HG03571 (cell line): ENCODE results near the gene PALM3.

ENCODE experiments used
- ATAC-seq: cut with Tn5 transposase; IDR thresholded peaks from one replicate; pipeline ENCODE4 v1.9.1; 2021; ENCODE audit not compliant: unreplicated experiment

PALM3 gene

GRCh38 chr19:14061751-14062557 is at the start of gene PALM3:
TSS of gene PALM3 (minus strand) at chr19:14062076. CDS start at chr19:14061980, 96 bp downstream.
- no peak for ATAC-seq

GRCh38 chr19:14111486-14111885 is 49.6 kb upstream of the PALM3 start:
- ATAC-seq, result no peak

GRCh38 chr19:14110650-14111049 is 48.8 kb upstream of the PALM3 start:
- ATAC-seq, result no peak

GRCh38 chr19:14107581-14108461 is 45.9 kb upstream of the PALM3 start:
- no peak for ATAC-seq

GRCh38 chr19:14106840-14107239 is 45.0 kb upstream of the PALM3 start:
- no peak for ATAC-seq

- ATAC-seq, result no peak
Observed at GRCh38 chr19:14105680-14106079, 43.8 kb upstream of the PALM3 start.

GRCh38 chr19:14103310-14103709 is 41.4 kb upstream of the PALM3 start:
- ATAC-seq, result no peak

GRCh38 chr19:14102756-14103155 is 40.9 kb upstream of the PALM3 start:
- ATAC-seq, result no peak

- no peak for ATAC-seq
Observed at GRCh38 chr19:14102102-14102696, 40.3 kb upstream of the PALM3 start.

GRCh38 chr19:14101003-14101545 is 39.2 kb upstream of the PALM3 start:
- ATAC-seq, result no peak

- no peak for ATAC-seq
Observed at GRCh38 chr19:14097532-14098151, 35.8 kb upstream of the PALM3 start.

GRCh38 chr19:14096272-14096992 is 34.6 kb upstream of the PALM3 start:
- no peak for ATAC-seq

GRCh38 chr19:14094854-14095253 is 33.0 kb upstream of the PALM3 start:
- no peak for ATAC-seq

- no peak for ATAC-seq
Observed at GRCh38 chr19:14093117-14093823, 31.4 kb upstream of the PALM3 start.

- ATAC-seq, result peak; percentile 2
Observed at GRCh38 chr19:14091813-14092462, 30.1 kb upstream of the PALM3 start.

- peak; percentile 39 for ATAC-seq
Observed at GRCh38 chr19:14091081-14091812, 29.4 kb upstream of the PALM3 start.

- ATAC-seq, result peak; percentile 48
Observed at GRCh38 chr19:14090509-14091080, 28.7 kb upstream of the PALM3 start, which contains the start of gene SAMD1. TSS of gene SAMD1 (minus strand) at chr19:14090751.
